ENCODE results near the gene DNAH10. TPM values are rescaled to one million over a fixed set of nuclear protein-coding genes. Genes with fewer than 3 reads are reported as not detected.

DNAH10 gene
- total RNA-seq, 1 experiment from 2014 or later: not detected

GRCh38 chr12:123976227-123976826 lies 214.2 kb downstream of the DNAH10 start:
- no peak overlapping the region for H3K4me3 ChIP-seq
- ChIA-PET CTCF (no interaction called here), POLR2A (ENCODE audit: unreplicated experiment) (interaction anchor here (0.6 kb wide), 2 partner anchors 14 to 843 kb away, joined by 3 to 7 read pairs; no protein-coding TSS in a partner anchor)
- no peaks in the 10 kb centered on the region for H3K9me3 ChIP-seq (ENCODE audit: insufficient read depth, low read depth)
- H4K20me1 ChIP-seq (ENCODE audit: insufficient read depth): no peaks in the 10 kb centered on the region; the same call in none of the 2 replicates
- intact Hi-C loops (cut with micrococcal nuclease; ENCODE audit: unreplicated experiment): loop anchor here (10.0 kb wide), 1 partner anchor 538 kb away; no protein-coding TSS in a partner anchor
- peaks cover 32% of the 10 kb centered on the region for H3K79me2 ChIP-seq (ENCODE audit: low read depth)
- H3K27ac ChIP-seq: no peak overlapping the region
- no peaks in the 10 kb centered on the region for H3K27me3 ChIP-seq (ENCODE audit: insufficient read depth, low read depth)
- H3K9me2 ChIP-seq (ENCODE audit: insufficient read depth): no peaks in the 10 kb centered on the region
- H3K4me1 ChIP-seq (replicated peaks; ENCODE audit: insufficient read depth): peaks cover 12% of the 10 kb centered on the region
- H3K4me2 ChIP-seq: no peak overlapping the region
- no TSS peak for BruUV-seq (replicated peaks)
- peaks cover 6% of the 10 kb centered on the region; the same call in 1 of the 2 replicates for H3F3A ChIP-seq (ENCODE audit: insufficient read depth, low read depth)
- 0 out of 2 replicates have a peak, but pooled peaks cover 7% of the 10 kb centered on the region for H3K36me3 ChIP-seq (ENCODE audit: low read depth)
- DNase-seq: no peak
- no peak overlapping the region for H2AFZ ChIP-seq
- TF ChIP-seq EZH2 (IDR thresholded peaks at IDR 0.05; ENCODE audit: low read depth) (no peak), CTCF (conservative IDR thresholded peaks at IDR 0.05) (no peak)

- CTCF ChIA-PET: interaction anchor here (0.6 kb wide), 1 partner anchor 173 kb away, joined by 11 read pairs; no protein-coding TSS in a partner anchor
- H3K27me3 ChIP-seq (ENCODE audit: insufficient read depth, low read depth): no peaks in the 10 kb centered on the region
- 0 out of 2 replicates have a peak, but pooled peaks cover 7% of the 10 kb centered on the region for H3K36me3 ChIP-seq (ENCODE audit: low read depth)
- H4K20me1 ChIP-seq (ENCODE audit: insufficient read depth): peaks cover 20% of the 10 kb centered on the region
- no peak overlapping the region for H3K4me2 ChIP-seq
- no peaks in the 10 kb centered on the region for H3K9me2 ChIP-seq (ENCODE audit: insufficient read depth)
- no peaks in the 10 kb centered on the region for H3K9me3 ChIP-seq (ENCODE audit: insufficient read depth, low read depth)
- no peaks in the 10 kb centered on the region for H3F3A ChIP-seq (ENCODE audit: insufficient read depth, low read depth)
- peaks cover 28% of the 10 kb centered on the region for H3K79me2 ChIP-seq (ENCODE audit: low read depth)
- no peak for DNase-seq
- H3K27ac ChIP-seq: no peak overlapping the region
- peaks cover 8% of the 10 kb centered on the region for H3K4me1 ChIP-seq (replicated peaks; ENCODE audit: insufficient read depth)
- intact Hi-C loops (cut with micrococcal nuclease; ENCODE audit: unreplicated experiment): loop anchor here (10.0 kb wide), 1 partner anchor 535 kb away; no protein-coding TSS in a partner anchor
- no peak overlapping the region for H2AFZ ChIP-seq
- TF ChIP-seq CTCF (conservative IDR thresholded peaks at IDR 0.05) (no peak), EZH2 (IDR thresholded peaks at IDR 0.05; ENCODE audit: low read depth) (no peak)
- BruUV-seq (replicated peaks): no TSS peak
- POLR2A ChIA-PET (ENCODE audit: unreplicated experiment): no interaction called here
- H3K4me3 ChIP-seq: no peak overlapping the region
These were observed 217.5 kb downstream of the DNAH10 start for GRCh38 chr12:123979566-123979965.

GRCh38 chr12:123982269-123982668 lies 220.2 kb downstream of the DNAH10 start:
- POLR2A ChIA-PET (ENCODE audit: unreplicated experiment): no interaction called here
- intact Hi-C loops (cut with micrococcal nuclease; ENCODE audit: unreplicated experiment): no loop called here

More at GRCh38 chr12:123982269-123982668, 220.2 kb downstream of the DNAH10 start:
- Histone ChIP-seq H4K20me1 (ENCODE audit: insufficient read depth) (peaks cover 34% of the 10 kb centered on the region), H3F3A (ENCODE audit: insufficient read depth, low read depth) (no peaks in the 10 kb centered on the region), H3K4me1 (replicated peaks; ENCODE audit: insufficient read depth) (no peaks in the 10 kb centered on the region), H2AFZ (no peak overlapping the region), H3K9me2 (ENCODE audit: insufficient read depth) (no peaks in the 10 kb centered on the region), H3K4me3 (no peak overlapping the region), H3K79me2 (ENCODE audit: low read depth) (peaks cover 11% of the 10 kb centered on the region; the same call in 1 of the 2 replicates), H3K36me3 (ENCODE audit: low read depth) (0 out of 2 replicates have a peak, but pooled peaks cover 3% of the 10 kb centered on the region), H3K27me3 (ENCODE audit: insufficient read depth, low read depth) (no peaks in the 10 kb centered on the region), H3K4me2 (no peak overlapping the region), H3K9me3 (ENCODE audit: insufficient read depth, low read depth) (no peaks in the 10 kb centered on the region), H3K27ac (no peak overlapping the region)
- BruUV-seq (replicated peaks): no TSS peak
- CTCF ChIA-PET: no interaction called here
- no peak for DNase-seq
- TF ChIP-seq CTCF (conservative IDR thresholded peaks at IDR 0.05): no peak
